ENCODE measurements around the gene GAL3ST2.
"Not testable (repeated sequence)": the region's sequence is repeated elsewhere in the genome, so short reads cannot be mapped to it uniquely, and the experiment has no call there.

GAL3ST2 gene

GRCh38 chr2:241776336-241777169 lies at the start of gene GAL3ST2:
Gene GAL3ST2 (plus strand): TSS chr2:241776822. CDS start chr2:241776956, 134 bp downstream.
- DNase-seq (ENCODE audit: low read depth), result no peak

- no peak for DNase-seq (ENCODE audit: low read depth)
Observed at GRCh38 chr2:241728000-241728399, 48.6 kb upstream of the GAL3ST2 start.

GRCh38 chr2:241728627-241729026 lies 48.0 kb upstream of the GAL3ST2 start:
- DNase-seq (ENCODE audit: low read depth), result no peak

GRCh38 chr2:241729868-241730267 lies 46.8 kb upstream of the GAL3ST2 start:
- no peak for DNase-seq (ENCODE audit: low read depth)

GRCh38 chr2:241730671-241731293 lies 45.8 kb upstream of the GAL3ST2 start:
- DNase-seq (ENCODE audit: low read depth), result no peak

- DNase-seq (ENCODE audit: low read depth), result peak; percentile 41
Observed at GRCh38 chr2:241732513-241733186, 44.0 kb upstream of the GAL3ST2 start.

GRCh38 chr2:241733391-241734207 lies 43.0 kb upstream of the GAL3ST2 start:
- no peak for DNase-seq (ENCODE audit: low read depth)

GRCh38 chr2:241734208-241734466 lies 42.5 kb upstream of the GAL3ST2 start:
- DNase-seq (ENCODE audit: low read depth), result no peak

GRCh38 chr2:241734467-241735208 lies 42.0 kb upstream of the GAL3ST2 start, which contains the start of gene D2HGDH:
Gene D2HGDH (plus strand): TSS chr2:241734630. CDS start chr2:241735225, 595 bp downstream.
- peak; percentile 90 for DNase-seq (ENCODE audit: low read depth)

- DNase-seq (ENCODE audit: low read depth), result no peak
Observed at GRCh38 chr2:241736111-241736510, 40.5 kb upstream of the GAL3ST2 start.

- no peak for DNase-seq (ENCODE audit: low read depth)
Observed at GRCh38 chr2:241738040-241738686, 38.5 kb upstream of the GAL3ST2 start.

GRCh38 chr2:241739177-241739576 lies 37.4 kb upstream of the GAL3ST2 start:
- no peak for DNase-seq (ENCODE audit: low read depth)

- peak; percentile 58 for DNase-seq (ENCODE audit: low read depth)
Observed at GRCh38 chr2:241739651-241740050, 37.0 kb upstream of the GAL3ST2 start.

- DNase-seq (ENCODE audit: low read depth), result no peak
Observed at GRCh38 chr2:241741016-241741415, 35.6 kb upstream of the GAL3ST2 start.

GRCh38 chr2:241742320-241742939 lies 34.2 kb upstream of the GAL3ST2 start:
- DNase-seq (ENCODE audit: low read depth), result no peak

- not testable (repeated sequence) for DNase-seq (ENCODE audit: low read depth)
Observed at GRCh38 chr2:241743008-241743407, 33.6 kb upstream of the GAL3ST2 start.

GRCh38 chr2:241743620-241744019 lies 33.0 kb upstream of the GAL3ST2 start:
- DNase-seq (ENCODE audit: low read depth), result no peak

- no peak for DNase-seq (ENCODE audit: low read depth)
Observed at GRCh38 chr2:241744028-241744754, 32.4 kb upstream of the GAL3ST2 start.

GRCh38 chr2:241745276-241745675 lies 31.3 kb upstream of the GAL3ST2 start:
- DNase-seq (ENCODE audit: low read depth), result no peak

GRCh38 chr2:241746084-241746483 lies 30.5 kb upstream of the GAL3ST2 start:
- no peak for DNase-seq (ENCODE audit: low read depth)

Measured in activated T-helper 9 cell treated with anti-CD3 and anti-CD28 coated beads, Interleukin-2, amount 50 U/mL, for 16 hours (primary cell).